Activated T-cell treated with anti-CD3 and anti-CD28 coated beads, Interleukin-2, amount 50 U/mL, for 24 hours (primary cell): ENCODE results near the gene CDC6.

Experiments used
- DNase-seq: peaks from one replicate; pipeline ENCODE4 v3.0.0-alpha.2; 2020
- H3K27ac Mint-ChIP-seq: 2 replicates; pipeline ENCODE4 v1.8.0; 2020; ENCODE audit warnings: mild to moderate bottlenecking, mixed read lengths
- H3K27me3 Mint-ChIP-seq: 2 replicates; pipeline ENCODE4 v1.8.0; 2020; ENCODE audit warnings: mixed read lengths
- H3K36me3 Mint-ChIP-seq: 2 replicates; pipeline ENCODE4 v1.8.0; 2020; ENCODE audit warnings: low read depth, mixed read lengths
- H3K4me1 Mint-ChIP-seq: 2 replicates; pipeline ENCODE4 v1.8.0; 2020; ENCODE audit warnings: low read depth, mixed read lengths
- H3K4me3 Mint-ChIP-seq: 2 replicates; pipeline ENCODE4 v1.8.0; 2020; ENCODE audit warnings: mild to moderate bottlenecking, moderate library complexity, mixed read lengths
- H3K9me3 Mint-ChIP-seq: 2 replicates; pipeline ENCODE4 v1.8.0; 2020; ENCODE audit warnings: mixed read lengths

Gene CDC6

DNA sequence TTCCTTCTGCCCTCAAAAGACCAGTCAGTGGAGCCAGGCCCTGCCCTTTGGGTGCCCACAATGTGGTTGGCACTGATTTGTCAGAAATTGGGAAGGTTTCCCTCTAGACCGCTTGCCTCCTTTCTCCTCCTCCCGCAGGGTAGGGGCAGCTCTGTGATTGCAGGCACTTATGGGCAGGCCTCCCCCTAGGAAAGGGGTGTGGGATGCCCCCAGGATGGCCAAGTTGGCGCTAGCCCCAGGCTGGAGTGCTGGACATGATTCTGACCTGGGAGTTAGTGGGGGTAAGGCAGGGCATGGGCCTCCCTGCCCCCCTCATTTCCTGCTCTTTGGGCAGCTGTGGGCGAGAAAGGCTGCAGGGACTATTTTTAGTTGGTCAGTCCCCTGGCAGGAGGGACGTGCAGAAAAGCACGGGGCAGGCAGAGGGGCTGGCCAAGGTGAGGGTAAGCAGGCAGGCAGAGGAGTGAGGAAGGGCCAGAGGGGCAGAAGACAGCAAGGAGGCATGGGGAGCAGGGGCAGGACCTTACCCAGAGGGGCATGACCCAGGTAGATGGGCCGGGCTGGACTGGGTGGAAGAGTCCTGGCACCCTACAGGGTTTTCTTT, 24.6 kb downstream of the CDC6 start:
- Mint-ChIP-seq H3K36me3 (no peaks in the 10 kb centered on the region), H3K9me3 (no peaks in the 10 kb centered on the region), H3K4me1 (peaks cover 36% of the 10 kb centered on the region), H3K4me3 (no peak overlapping the region), H3K27me3 (no peaks in the 10 kb centered on the region), H3K27ac (peak overlapping the region; percentile 40)
- no peak for DNase-seq

DNA sequence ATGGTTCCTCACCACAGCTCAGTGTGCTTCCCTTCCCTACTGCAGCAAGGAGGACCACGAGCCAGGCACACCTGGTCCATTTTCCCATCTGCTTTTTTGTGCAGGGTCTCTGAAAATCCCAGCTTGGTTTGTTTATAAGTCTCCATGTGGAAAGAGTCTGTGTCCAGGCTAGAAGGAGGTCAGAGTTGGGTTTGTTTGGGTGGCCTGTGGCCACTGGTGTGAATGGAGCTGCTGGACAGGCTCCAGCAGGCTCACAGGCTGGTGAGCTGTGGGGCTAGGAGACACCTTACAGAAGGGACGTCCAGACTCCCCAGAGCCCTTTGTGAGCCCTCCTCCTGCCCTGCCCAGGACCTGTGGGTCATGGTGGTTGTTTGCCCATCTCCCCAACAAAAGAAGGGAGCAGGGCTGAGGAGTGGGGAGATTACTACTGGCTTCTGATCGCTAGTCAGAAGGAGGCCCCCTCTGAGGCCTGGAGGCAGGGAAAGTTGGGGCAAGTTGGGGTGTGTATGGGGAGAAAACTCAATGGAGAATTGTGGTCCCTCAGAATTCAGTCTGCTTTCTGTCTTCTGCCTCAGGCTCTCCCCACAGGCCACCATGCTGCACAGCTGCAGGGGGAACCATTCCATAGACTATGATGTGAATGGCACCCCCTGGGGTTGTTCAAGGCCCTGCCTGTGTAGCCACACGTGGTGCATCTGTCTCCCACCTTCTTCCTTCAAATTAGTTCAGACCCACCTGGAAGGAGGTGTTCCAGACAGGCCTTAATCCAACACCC, 25.4 kb downstream of the CDC6 start:
- no peaks in the 10 kb centered on the region for H3K36me3 Mint-ChIP-seq
- H3K27ac Mint-ChIP-seq = peak overlapping the region; percentile 7
- no peaks in the 10 kb centered on the region for H3K27me3 Mint-ChIP-seq
- no peak overlapping the region for H3K4me3 Mint-ChIP-seq
- H3K4me1 Mint-ChIP-seq = peaks cover 44% of the 10 kb centered on the region
- DNase-seq = no peak
- no peaks in the 10 kb centered on the region for H3K9me3 Mint-ChIP-seq

DNA sequence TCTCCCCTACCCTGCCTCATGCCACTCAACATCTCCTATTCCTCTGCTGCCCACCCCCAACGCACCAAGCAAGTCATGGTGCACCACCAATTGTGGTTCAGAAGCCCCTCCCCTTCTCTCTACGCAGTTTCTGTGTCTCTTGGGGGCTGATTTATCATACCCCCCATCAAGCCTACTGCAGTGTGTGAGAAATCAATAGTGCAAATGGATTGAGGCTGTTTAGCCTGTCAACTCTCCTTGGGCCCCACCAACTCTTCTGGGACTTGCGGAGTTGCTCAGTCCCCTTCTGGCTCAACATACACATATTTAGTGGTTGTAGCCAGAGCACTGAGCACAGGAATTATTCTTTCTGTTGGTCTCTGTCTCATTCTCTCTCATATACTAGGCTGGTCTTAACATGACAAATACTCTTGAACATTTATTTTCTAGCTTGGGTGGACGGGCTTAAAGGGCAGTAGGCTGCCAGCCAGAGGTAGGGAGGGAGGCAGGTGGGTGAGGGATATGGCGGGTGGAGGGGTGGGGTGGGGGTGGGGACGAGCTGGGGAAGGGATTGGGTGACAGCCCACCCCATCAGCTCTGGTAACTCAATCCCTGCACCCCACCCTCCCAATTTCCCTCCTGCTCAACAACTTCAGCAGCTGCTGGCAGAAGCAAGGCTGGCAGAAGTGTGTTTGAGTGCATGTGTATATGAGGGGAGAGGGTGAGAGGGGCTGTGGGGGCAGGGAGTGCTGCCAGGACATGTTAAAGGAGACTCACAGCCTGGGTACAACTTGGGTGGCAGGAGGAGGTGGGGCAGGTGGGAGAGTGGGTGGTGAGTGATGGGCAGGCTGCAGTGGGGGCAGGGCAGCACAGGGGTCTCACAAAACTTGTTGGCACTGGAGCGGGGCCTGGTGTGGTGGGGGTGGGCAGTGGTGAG, 26.2 kb downstream of the CDC6 start:
- H3K36me3 Mint-ChIP-seq = peaks cover 5% of the 10 kb centered on the region
- H3K4me3 Mint-ChIP-seq = no peak overlapping the region
- peak overlapping the region; percentile 60 for H3K27ac Mint-ChIP-seq
- no peaks in the 10 kb centered on the region for H3K9me3 Mint-ChIP-seq
- peaks cover 47% of the 10 kb centered on the region for H3K4me1 Mint-ChIP-seq
- no peaks in the 10 kb centered on the region for H3K27me3 Mint-ChIP-seq
- no peak for DNase-seq

DNA sequence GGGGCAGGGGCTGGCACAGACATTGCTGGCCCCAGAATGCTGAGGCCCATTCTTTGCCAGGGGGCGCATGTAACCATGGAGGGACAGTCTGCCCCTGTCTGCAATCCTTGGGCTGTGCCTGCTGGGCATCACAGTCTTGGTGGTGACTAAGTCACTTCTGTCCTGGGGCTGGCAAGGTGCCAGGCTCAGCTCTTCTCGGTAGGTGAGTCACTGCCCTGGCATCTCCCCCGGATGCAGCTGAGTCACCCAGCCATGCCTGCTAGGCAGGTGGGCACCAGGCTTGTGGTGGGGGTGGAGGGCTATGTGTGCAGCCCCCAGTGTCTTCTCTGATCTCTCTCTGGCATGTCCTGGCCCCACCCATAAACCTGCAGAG, 26.9 kb downstream of the CDC6 start:
- Mint-ChIP-seq H3K27me3 (no peaks in the 10 kb centered on the region), H3K27ac (peak overlapping the region; percentile 71), H3K4me3 (no peak overlapping the region), H3K4me1 (peaks cover 53% of the 10 kb centered on the region), H3K9me3 (no peaks in the 10 kb centered on the region), H3K36me3 (peaks cover 9% of the 10 kb centered on the region)
- peak; percentile 86 for DNase-seq

DNA sequence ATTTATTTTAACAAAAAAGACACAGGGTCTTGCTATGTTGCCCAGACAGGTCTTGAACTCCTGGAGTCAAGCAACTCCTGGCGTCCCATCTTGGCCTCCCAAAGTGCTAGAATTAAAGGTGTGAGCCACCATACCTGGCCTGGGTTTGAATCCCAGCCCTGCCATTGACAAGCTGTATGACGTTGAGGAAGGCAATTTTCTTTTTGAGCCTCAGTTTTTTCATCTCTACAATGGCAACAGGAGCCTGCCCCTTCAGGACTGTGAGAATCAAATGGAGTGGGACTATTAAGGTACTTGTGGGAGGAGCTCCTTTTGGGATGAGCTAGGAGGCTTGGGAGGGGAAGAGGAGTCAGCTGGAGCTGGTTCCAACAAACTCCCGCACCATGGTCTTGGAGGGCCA, 27.5 kb downstream of the CDC6 start:
- Mint-ChIP-seq H3K9me3 (no peaks in the 10 kb centered on the region), H3K27me3 (no peaks in the 10 kb centered on the region), H3K4me1 (peaks cover 59% of the 10 kb centered on the region), H3K4me3 (no peak overlapping the region), H3K36me3 (peaks cover 14% of the 10 kb centered on the region), H3K27ac (no peak overlapping the region)
- no peak for DNase-seq

DNA sequence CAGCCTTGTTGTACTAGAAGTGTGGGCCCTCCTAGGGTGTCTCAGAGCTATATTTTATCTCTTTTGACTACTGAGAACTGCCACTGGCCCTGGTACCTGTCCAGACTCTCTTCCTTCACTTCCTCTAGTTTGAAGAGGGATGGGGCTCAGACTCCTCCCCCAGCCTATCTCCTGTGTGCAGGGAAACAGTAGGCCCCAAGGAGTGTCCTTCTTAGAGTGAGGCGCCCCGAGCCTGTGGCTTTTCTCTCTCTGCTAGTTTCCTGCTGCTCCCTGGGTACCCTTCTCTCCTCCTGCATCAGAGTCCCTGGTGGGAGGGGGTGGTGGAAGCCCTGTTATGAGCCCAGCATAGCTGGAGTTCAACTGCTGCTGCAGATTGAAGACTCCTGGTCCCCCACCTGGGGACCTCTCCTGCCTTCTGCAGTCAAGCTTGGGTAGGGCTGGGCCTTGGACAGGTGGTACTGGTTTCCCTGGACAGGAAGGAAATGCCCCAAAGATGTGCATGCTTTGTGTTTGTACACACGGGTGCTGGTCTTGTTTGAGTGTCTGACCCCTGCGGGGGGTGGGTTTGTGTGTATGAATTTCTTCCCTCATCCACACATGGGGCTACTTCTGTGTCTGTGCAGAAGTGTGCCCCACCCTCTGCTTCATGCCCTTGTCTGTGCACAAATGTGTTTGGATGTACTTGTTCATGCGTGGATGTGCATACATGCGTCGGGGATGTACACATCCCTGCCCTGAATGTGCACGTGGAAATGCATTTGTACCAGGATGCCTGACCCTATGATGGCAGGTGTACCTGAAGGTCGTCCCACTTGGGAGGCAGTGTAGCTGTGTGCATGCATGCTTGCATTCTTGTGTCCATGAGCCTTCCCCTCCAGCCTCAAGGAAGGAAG, 28.2 kb downstream of the CDC6 start:
- Mint-ChIP-seq H3K4me3 (no peak overlapping the region), H3K9me3 (no peaks in the 10 kb centered on the region), H3K27me3 (no peaks in the 10 kb centered on the region), H3K36me3 (peaks cover 15% of the 10 kb centered on the region), H3K4me1 (peaks cover 66% of the 10 kb centered on the region), H3K27ac (no peak overlapping the region)
- DNase-seq = no peak

DNA sequence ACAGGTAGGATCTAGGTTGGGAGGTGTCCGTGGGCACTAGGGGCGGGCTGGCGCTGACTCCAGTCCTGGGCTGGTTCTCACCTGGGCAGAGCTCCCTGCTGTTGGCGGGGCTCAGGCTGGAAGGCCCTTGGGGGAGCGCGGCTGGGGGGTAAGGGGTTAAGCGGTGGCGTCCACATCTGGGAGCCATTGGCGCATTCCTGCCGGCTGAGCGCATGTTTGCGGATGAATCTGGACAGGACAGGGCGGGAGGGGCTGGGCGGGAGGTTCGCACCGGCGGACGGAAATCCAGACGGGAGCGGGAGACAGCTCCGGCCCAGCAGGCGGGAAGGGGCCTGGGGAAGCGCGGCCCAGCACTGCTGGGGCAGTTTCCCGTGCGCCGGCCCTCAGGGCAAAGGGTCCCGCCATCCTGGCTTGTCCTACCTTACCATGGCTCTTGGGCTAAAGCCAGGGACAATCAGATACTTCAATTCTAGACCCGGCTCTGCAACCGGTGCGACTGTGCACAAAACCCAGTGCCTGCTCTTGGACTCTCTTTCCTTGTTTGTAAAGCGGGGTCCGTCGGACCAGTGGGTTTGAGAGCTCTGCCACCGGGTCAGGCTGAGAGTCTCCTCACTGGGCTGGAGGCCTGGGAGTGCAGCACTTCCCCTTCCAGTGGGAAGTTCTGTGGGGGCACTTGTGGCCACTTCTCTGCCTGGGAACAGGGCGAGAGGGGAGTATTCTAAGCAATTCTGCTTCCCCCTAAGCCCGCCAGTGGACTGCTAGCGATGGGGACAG, 29.1 kb downstream of the CDC6 start:
- peaks cover 74% of the 10 kb centered on the region for H3K4me1 Mint-ChIP-seq
- H3K27me3 Mint-ChIP-seq = no peaks in the 10 kb centered on the region
- H3K36me3 Mint-ChIP-seq = peaks cover 16% of the 10 kb centered on the region
- no peak for DNase-seq
- H3K9me3 Mint-ChIP-seq = no peaks in the 10 kb centered on the region
- peak overlapping the region; percentile 100 for H3K27ac Mint-ChIP-seq
- H3K4me3 Mint-ChIP-seq = no peak overlapping the region

DNA sequence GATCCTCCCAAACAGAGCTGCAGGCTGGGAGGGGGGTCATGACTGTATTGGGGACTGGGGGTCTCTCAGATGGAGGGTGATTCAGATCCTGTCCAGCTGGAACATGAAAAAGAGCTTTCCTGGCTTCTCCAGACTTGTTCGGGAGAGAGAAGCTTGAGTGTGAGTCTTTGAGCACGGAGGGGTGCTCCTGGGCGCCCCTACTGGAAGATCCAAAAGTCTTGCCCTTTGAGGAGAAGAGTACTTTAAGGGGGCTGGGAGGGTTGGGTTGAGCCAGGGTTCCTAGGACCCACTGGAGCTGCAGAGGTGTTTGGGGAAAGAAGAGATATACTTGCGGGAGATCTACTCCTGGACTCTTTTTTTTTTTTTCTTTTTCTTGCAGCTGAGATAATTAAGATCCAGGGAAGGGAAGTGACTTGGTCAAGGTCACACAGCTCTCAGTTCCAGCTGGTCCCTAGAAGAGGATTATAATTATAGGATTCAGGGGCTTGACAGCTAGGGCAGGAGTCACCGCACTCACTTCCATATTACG, 29.7 kb downstream of the CDC6 start:
- no peaks in the 10 kb centered on the region for H3K27me3 Mint-ChIP-seq
- H3K36me3 Mint-ChIP-seq = peaks cover 20% of the 10 kb centered on the region
- H3K27ac Mint-ChIP-seq = peak overlapping the region; percentile 100
- H3K9me3 Mint-ChIP-seq = no peaks in the 10 kb centered on the region
- DNase-seq = peak; percentile 65
- peak overlapping the region; percentile 94 for H3K4me3 Mint-ChIP-seq
- peaks cover 81% of the 10 kb centered on the region for H3K4me1 Mint-ChIP-seq

DNA sequence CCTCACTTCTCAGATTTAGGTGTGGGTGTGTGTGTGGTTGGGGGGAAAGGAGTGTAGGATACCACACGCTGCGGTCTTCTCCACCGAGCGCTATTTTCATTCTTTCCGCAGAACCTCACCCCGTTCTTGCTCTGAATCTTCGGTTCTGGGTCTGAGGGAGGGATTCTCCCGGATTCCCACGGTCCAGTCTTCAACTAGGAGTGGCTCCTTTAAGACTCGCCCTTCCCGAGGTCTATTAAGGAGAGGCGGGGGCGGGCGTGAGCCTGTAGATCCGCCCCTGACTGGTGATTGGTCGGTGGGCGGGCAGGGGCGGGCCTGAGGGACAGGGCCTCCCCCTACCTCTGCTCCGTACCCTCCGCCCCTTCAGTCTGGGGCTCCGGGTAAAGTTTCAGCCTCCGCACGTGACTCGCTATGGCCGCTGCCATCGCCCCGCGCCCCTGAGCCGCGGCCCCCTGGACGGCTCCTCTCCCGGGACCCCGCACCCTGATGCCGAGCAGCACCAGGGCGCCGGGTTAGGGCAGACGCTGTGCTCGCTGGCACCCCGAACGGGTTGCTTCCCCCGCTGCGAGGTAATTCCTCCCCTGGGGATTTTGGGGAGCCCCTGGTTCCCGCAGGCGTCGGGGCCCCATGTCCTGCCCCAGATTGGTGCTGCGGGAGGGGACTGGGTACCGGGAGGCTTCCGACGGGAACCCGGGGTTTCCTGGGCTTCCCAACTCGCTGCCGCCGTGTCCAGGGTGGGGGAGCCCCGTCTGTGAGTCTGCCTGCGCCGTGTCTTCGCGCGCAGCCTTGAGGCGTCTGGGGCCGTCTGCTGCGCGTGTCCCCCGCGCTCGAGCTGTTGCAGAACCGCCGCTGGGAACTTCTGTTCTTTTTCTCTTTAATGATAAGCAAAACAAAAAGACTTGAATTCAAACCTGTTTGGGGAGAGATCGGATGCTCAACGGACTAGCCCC, 30.5 kb downstream of the CDC6 start:
- H3K27ac Mint-ChIP-seq = peak overlapping the region; percentile 100
- peaks cover 86% of the 10 kb centered on the region for H3K4me1 Mint-ChIP-seq
- H3K4me3 Mint-ChIP-seq = peak overlapping the region; percentile 94
- H3K36me3 Mint-ChIP-seq = peaks cover 20% of the 10 kb centered on the region
- H3K9me3 Mint-ChIP-seq = no peaks in the 10 kb centered on the region
- no peaks in the 10 kb centered on the region for H3K27me3 Mint-ChIP-seq
- peak; percentile 93 for DNase-seq

DNA sequence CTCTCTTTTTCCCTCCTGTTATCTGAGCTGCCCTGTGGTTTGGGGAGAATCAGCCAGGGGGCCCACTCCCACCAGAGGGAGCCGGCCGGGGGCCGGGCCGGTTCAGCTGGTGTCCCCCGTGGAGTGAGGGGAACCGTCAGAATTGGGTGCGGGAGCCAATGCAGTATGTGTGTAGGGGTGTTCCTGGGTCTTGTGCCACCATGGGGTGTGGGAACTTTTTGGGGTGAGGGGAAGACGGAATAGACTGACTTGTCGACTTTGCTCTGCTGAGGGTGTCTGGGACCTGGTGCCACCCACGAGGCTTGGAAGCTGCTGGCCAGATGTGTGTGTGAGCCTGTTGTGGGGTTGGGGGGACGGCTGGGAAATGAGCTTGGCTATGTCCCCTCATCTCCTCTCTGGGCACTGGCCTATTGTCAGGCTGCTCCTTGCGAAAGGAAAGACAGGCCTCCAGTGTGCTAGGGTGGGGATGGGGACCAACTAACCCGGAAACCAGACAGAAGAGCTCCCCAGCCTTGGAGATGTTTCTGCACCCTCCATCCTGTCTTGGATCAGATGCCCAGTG, 31.2 kb downstream of the CDC6 start:
- Mint-ChIP-seq H3K4me3 (peak overlapping the region; percentile 94), H3K4me1 (peaks cover 86% of the 10 kb centered on the region), H3K27ac (peak overlapping the region; percentile 100), H3K36me3 (peaks cover 20% of the 10 kb centered on the region), H3K27me3 (no peaks in the 10 kb centered on the region), H3K9me3 (no peaks in the 10 kb centered on the region)
- DNase-seq = peak; percentile 51

DNA sequence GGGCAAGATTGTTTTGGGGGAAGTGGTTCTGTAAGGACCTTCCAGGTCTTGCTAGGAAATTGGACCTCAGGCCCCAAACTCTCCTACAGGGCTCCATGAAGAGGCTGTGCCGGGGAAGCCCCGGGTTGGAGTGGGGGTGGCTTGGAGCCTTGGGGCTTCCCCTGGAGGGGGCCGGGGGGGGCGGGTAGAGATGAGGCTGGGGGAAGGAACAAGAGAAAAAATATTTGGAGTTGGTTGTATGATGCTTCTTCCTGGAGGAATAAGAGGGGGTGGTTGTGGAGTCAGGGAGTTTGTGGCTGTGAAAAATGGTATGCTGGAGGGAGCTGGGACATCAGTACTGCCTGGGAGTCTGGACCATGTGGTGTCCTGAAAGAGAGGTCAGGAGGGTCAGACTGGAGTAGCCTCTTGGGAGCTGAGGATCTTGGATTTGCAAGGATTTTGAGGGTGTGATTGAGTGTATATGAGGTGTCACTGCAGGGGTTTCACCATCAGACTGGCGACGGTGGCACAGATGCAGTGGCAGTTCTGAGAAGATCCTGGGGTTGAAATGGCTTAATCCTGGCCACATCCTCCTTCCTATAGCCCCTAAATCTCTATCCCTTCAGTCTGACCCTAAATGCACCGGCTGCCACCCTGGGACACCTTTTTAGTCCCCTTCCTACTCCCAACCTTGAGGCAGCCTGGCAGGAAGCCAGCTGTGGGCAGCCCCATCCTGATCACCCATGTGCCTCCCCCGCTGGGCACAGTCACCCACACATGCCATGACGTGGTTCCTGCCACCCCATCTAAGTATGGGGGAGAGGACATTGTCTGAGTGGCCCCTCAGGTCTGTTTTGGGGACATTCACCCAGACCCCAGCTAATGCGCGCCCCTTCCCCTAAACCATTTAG, 32.2 kb downstream of the CDC6 start:
- H3K27ac Mint-ChIP-seq = peak overlapping the region; percentile 100
- H3K9me3 Mint-ChIP-seq = no peaks in the 10 kb centered on the region
- H3K27me3 Mint-ChIP-seq = no peaks in the 10 kb centered on the region
- peaks cover 20% of the 10 kb centered on the region for H3K36me3 Mint-ChIP-seq
- peaks cover 87% of the 10 kb centered on the region for H3K4me1 Mint-ChIP-seq
- peak; percentile 70 for DNase-seq
- H3K4me3 Mint-ChIP-seq = peak overlapping the region; percentile 94
